Stimulated activated CD8-positive, alpha-beta memory T cell treated with anti-CD3 and anti-CD28 coated beads, Interleukin-15, amount 100 ng/mL, for 4 hours (primary cell): ENCODE data around the gene LRRC28.
"Not testable (repeated sequence)": the region's sequence is repeated elsewhere in the genome, so short reads cannot be mapped to it uniquely, and the experiment has no call there.

Experiments used
- DNase-seq, 2 donors: peaks; one replicate each; pipeline ENCODE4 v3.0.0-alpha.2; 2020; ENCODE audit warnings: low read depth in 2 of 2

LRRC28 gene

DNA sequence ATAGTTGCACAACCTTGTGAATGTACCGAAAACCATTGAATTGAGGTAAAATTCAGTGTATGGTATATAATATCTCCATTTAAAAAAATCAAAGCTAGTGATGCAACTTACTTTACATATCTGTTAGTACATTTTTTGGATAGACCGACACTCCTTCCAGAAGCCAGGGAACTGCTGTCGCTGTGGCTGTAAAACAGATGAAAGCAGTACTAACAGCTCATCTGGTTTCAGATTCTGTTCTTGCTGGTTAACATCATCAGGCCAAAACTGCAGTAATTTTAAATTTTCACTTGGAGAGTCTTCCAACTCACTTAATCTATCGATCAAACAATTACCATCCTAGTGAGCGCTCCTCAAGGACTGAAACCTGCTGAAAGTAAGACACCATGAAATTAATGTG lies 145.1 kb downstream of the LRRC28 start:
- no peak for DNase-seq

DNA sequence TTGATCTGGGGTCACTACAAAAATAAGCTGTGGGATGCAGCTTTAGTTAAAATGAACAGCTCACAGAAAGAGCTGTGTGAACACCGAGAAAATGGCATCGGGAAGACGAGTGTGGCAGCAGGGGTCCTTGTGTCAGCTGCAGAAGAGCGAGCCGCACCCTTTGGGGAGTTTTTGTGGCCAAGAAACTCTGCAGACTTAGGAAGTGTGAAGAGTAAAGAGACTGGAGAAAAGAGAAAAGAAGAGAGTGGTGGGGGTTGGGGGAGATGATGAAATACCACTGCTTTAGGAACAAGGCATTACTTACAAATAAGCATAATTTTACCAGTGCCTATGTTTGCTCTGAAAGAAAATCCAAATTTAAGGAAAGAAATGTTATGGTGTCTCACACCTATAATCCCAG lies 147.8 kb downstream of the LRRC28 start:
- DNase-seq = no peak

DNA sequence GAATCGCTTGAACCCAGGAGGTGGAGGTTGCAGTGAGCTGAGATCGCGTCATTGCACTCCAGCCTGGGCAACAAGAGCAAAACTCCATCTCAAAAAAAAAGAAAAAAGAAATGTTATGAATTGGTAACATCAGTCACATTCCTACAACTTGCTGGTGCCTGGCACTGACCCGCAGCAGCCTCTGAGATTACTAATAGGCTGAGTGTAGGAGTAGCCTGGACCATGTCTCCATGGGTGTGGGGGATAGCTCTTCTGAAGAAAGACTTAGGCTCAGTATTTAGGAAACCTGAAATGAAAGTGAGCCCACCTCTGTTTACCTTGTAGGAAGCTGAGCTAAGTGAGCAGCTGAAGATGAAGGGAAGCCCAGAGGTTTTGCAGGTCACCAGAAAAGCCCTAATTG lies 148.3 kb downstream of the LRRC28 start:
- no peak for DNase-seq

DNA sequence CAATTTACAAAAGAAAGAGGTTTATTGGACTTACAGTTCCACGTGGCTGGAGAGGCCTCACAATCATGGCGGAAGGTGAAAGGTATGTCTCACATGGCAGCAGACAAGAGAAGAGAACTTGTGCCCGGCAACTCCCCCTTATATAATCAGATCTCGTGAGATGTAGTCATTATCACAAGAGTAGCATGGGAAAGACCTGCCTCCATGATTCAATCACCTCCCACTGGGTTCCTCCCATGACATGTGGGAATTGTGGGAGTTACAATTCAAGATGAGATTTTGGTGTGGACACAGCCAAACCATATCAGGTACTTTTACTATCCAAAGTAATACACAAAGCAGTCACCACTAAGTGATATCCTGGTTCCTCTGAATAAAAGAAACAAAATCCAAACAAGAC lies 149.9 kb downstream of the LRRC28 start:
- DNase-seq = not testable (repeated sequence)

DNA sequence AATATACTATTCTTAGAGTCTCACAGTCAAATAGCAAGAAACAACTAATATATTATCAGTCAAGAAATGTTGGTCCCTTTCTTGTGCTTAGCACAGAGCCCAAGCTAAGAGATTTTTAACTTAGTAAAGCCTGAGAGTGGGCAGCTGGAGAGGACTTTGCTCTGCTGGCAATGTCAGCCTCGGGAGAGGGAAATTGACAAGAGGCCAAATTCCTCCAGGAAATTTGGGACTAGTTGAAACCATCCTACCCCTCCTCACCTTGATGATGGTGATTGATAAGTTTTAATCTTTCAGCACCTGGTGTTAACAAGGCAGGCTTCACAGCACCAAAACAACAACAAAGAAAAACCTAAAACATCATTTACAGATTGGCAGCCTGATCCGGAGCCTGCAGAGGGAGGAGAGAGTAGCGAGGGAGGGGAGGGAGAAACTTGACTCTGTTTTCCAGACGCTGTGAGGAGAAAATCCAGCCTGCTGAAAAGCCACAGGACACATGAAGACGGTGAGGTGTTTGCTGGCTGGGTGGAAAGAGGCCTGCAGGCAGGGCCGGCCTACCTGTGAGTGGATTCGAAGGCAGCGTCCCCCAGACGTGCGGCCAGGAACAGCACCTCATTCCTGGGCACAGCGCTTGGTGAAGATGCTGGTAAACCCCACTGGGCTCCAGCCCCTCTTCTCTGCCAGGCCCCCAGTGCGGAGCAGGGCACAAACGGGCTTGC lies 150.9 kb downstream of the LRRC28 start:
- DNase-seq = no peak

DNA sequence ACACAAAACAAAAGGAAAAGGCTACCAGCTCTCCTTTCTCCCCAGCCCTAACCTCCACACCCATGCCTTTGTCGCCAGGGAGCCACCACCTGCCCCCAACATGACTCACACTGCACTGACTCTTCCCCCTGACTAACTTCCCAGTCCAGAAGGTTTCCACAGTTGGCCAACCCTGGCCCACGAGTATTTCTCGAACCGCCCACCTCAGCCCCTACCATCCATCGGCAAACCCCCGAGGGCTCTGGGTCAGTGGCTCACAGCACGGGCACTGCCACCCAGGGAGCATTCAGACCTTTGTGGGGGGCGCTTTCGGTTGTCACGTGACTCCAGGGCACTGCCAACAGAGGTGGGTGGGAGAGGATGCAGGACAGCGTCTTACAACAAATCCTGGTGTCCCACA lies 152.3 kb downstream of the LRRC28 start:
- no peak for DNase-seq

DNA sequence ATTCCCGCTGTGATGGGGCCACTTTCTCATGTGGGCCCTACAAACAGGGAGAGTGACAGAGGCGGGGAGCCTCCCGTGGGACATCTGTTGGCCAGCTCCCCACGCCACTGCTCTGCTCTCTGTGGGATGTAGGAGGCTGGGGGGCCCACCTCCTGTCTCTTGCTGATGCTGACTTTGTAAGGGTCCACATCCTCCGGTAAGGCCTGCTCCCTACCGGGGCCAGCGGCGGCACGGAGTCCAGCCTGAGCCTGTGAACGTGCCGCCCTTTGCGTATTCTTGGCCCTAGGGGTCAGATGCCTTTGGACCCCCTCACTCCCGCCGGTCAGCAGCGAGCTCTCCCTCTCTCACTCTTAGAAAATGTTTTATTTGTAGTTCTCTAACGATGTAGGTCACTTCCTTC lies 153.2 kb downstream of the LRRC28 start:
- no peak for DNase-seq

DNA sequence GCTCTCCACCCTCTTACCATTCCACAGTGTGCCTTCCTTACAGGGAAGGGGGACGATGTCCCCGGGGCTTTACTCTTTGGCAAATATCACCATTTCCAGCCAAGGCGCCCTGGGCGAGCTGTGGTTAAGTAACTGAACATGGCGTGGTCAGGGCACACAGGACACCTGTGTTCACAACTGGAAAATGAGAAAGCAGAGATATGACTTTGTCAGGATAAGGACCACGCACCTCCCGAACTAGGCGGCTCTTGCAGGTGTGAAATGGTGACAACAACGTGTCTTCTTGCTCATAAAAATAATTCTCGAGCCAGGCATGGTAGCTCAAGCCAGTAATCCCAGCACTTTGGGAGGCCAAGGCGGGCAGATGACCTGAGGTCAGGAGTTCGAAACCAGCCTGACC lies 154.8 kb downstream of the LRRC28 start:
- DNase-seq = no peak

DNA sequence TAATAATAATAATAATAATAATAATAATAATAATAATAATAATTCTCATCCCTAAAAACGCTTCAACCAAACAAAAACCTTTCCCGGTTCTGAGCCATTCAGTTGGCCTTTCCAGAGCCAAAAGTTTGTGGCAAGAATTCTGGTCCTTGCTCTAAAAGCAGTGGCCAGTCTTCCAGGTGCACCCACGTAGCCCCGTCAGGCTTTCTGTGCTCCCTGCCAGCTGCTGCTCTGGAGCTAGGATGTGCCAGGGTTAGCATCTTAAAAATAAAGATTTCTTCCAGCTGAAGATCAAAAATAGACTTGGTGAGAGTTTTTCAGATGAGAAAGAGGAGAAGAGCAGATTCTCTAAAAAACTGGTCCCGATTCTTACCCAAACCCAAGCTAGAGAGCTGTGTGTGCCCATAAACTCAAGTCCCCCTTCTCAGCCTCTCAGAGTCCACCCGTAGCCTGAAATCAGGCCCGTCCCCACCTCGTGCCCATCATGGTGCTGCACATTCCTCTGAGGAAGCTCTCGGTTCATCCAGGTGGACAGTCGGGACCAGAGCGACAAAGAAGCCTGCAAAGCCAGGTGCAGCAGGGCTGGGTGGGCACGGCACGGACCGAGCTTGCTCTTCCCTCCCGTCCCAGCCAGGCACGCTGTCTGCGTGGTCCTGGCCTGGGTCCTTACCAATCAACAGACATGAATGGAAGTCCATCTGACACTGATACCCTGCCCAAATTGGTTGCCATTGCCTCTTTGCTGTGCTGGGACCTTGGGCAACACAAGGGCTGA lies 155.6 kb downstream of the LRRC28 start:
- DNase-seq = no peak

DNA sequence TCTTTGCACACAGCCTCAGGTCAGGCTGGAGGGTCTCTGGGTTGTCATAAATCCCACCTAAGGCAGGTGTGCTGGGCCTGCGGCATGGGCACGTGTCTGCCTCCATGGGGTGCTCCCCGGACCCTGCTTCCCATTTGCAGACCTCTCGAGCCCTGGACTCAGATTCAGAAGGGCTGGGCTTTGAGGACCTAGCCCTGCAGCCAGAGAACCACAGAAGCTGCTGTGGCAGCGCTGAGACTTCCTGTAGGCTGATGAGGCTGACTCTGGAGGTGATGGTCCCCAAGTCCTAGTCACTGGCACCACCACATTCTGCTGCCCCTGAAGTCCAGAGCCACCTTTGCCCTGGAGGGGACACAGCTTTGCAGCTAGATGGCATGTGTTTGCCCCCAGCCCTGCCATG lies 156.4 kb downstream of the LRRC28 start:
- no peak for DNase-seq

DNA sequence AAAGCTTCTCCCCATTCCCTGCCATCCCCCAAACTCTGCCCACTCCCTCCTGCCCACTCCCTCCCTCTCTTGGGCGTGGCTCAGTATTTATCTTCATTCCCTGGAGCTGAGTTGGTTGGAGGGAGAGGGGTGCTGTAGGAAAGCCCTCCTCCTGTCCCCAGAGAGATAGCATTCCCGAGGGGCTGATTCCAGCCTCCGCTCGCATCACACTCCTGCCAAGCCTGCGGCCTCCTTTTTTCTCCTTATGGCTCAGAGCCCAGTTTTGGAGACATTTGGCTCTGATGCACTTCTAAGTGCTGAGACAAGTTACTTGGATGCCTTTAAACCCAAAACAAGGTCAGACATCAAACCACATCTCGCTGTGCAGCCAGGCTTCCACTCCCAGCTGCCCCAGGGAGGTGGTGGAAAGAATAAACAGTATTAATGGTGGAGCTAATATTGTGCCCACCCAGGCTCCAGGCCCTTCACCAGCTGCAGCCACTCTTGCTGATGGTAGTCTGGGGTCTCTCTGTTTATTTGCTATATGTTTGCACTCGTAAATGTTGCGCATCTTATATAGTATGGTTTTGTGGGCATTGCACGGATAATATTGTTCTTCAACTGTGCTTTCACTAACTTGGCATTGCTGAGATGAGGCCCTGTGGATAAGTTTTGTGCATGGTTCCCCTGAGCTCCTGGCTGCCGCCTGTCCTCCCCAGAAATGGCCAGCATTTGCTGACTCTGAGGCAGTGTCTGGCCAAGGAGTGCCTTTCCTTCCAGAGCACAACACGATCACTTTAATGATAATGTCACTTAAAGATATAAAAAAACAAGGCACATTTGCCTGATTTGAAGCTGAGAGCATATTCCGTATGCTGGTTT lies 157.2 kb downstream of the LRRC28 start:
- no peak for DNase-seq

DNA sequence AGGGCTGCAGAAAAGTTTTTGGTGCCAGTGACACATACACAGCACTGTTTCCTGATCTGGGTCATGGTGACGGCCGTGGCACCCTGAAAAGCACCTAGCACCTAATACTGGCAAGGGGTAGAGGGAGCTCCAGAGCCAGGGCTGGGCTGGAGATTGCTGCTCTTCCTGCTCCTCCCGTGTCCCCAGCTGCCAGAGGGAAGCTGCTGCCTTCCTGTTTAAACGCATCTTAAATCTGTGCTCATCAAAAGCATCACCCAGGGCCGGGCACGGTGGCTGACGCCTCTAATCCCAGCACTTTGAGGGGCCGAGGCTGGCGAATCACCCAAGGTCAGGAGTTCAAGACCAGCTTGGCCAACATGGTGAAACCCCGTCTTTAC lies 157.8 kb downstream of the LRRC28 start:
- no peak for DNase-seq

DNA sequence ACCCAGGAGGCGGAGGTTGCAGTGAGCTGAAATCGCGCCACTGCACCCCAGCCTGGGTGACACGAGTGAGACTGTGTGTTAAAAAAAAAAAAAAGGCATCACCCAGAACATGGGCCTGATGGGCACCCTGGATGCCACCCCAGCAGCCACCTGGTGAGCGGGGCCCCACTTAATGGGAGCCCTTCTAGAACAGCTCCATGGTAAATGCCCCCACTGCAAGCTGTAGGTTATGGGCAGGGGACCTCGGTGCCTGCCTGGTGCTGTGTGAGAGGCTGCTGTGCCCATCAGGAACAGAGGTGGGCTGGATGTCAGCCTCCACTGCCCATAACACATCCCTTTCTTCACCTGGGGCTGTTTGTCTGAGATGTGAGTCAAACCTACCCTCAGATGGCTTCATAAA lies 158.3 kb downstream of the LRRC28 start:
- DNase-seq = no peak

DNA sequence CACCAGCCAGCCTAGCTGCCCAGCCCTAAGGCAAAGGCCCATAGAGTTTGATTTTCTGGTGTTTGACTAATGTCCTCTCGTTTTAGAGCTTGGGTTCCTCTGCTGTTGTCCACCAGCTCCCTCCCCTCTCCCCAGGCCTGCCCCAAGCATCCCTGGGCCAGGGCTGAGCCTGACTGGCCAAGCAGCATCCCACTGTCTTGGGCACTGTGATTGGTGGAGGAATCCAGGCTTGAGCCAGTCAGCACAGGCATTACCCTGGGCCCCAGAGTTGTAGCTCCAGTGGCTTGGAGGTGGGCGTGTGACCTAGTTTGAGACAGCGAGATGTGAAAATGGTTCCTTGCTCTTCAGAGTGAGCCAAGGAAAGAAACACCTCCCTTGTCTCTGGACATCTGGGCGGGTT lies 159.2 kb downstream of the LRRC28 start:
- DNase-seq = no peak

DNA sequence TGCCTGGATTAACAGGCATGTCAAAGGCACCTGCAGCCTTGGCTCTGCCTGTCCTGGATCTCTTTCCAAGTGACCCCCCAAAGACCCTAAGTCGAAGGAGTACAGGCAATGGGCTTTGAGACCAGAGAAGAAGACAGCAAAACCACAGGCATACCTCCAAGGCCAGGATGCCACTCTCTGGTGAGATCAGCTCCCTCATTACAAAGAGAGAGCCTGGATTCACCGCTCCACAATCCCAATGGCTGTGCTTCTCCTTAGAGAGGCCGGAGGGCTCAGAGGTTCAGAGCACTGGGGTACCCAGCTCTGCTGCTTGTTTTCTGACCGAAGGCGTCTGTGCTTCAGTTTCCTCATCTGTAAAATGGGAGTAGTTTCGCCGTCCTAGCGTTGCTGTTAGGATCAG lies 160.0 kb downstream of the LRRC28 start:
- no peak for DNase-seq

DNA sequence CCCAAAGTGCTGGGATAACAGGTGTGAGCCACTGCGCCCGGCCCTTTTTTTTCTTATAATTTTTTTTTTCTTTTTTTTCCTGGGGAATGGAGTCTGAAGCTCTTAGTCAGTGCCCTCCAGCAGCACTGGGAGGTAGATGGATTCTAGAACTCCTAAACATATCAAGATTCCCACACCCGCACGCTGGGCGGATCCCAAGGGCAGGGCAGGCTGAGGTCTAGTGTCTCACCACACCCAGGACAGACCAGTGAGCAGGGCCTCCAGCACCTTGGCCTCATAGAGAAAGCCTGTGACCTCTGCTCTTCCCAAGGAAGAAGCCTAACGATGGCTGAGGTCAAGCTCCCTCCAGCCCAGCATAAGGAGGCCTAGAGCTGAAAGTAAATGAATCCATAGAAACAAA lies 160.8 kb downstream of the LRRC28 start:
- DNase-seq = no peak

DNA sequence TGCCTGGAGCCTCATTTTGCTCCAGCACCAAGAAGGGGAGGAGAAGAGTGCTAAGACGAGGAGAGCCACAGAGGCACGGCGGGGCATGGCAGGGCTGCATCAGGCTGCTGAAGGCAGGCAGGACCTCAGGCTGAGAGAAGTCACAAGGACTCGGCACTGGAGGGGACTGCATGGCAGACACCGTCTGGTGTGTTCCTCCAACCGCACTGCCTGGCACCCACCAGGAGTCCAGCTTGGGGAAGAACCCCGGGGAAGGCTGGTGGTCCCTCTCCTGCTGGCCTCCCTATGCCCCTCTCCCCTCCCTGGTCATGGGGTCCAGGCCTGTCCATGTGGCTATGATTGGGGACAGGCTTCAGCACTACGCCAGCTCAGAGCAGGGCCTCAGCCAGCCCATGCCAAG lies 161.3 kb downstream of the LRRC28 start:
- no peak for DNase-seq

DNA sequence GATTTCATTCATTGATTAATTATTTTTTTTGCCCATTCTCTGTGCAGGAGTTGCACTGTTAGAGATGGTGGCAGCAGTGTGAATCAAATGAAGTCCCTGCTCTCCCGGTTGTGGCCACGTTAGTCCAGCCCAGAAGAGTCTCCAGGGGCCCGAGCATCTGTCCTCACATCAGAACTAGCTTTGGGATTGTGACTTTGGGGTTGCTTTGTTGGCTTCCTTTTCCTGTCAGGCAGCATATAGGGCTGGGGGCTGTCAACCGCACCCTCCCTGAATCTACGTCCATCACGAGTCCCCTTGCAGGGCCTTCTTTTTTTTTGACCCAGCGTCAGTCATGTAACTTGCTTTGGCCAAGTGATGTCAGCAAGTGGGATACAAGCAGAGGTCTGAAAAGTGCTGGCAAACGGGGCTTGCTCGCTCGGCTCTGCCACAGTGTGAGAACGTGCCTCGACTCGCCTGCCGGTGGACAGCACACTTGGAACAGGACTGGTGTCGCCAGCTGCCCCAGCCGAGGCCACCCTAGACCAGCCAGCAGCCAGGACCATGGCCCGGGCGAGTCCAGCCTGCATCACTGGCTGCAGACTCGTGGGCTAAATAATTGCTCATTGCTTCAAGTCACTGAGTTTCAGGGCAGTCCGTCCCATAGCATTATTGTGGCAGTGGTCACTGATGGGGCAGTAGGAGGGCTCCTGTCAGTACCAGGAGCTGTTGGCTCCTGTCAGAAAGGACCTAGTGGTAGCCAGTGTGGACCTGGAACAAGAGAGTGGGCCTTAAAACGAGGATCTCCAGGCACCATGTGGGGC lies 162.9 kb downstream of the LRRC28 start:
- no peak for DNase-seq

DNA sequence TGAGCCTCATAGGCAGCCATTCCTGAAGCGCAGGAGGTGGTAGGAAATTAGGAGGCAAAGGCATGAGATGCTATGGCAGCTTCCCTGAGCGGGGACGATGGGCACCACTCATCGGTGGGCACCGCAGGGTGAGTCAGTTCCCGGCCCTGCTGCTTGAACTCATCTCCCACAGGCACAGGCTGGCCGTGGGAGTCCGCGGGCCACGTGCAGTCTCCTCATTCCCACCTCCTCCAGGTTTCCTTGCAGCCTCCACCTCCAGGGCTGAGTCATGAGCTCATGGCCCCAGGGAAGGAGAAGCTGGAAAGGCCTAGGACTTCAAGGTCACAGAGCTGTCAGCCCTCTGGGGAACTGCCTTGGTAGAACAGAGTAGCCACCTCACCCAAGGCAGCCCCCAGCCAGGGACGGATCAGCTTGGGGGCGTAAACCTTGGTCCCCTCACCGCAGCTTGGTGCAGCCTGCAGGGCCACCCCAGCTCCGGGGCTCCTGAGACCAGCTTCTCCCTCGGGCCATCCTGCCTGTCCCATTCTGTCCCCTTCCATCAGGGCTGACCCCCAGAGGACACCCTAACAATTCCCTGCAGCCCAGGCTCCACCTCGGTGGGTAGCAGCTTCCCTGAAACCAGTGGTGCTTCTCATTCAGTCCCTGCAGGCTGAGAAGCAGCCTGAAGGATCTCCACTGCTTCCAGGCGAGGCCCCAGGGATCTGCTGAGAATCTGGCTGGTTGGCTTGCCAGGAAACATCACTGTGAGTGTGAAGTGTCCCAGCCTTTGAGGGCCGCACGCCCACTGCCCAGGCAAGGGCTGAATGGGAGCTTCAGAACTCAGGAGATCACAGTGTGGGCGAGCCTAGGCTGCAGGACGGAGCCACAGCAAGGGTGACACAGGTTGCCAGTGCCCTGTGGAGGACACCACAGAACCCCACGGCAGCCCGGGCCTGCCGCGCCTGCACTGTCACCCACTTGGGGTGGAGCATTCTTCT lies 163.8 kb downstream of the LRRC28 start:
- no peak for DNase-seq
